ENCODE data around the gene LCN12.

- no peak for TF ChIP-seq CTCF (IDR thresholded peaks at IDR 0.05)
- TF ChIP-seq POLR2A (IDR thresholded peaks at IDR 0.05): no peak
Measured at GRCh38 chr9:136984464-136985026, 32.5 kb downstream of the LCN12 start.
